Thyroid gland (tissue), 4 donors: Measurements from ENCODE around the gene GADD45A.

Source experiments
- POLR2A ChIP-seq, 2 donors: fragments of 450-650 bp; IDR thresholded peaks; one replicate each; pipeline ENCODE4 v1.6.1; 2017; ENCODE audit warnings: antibody characterized with exemption in 2 of 2, mild to moderate bottlenecking in 2 of 2, moderate library complexity in 1 of 2
- TF ChIP-seq, protein P1 (sequence below), 6 experiments: fragments of 200-600 bp in 3 of 6; fragments of 450-650 bp in 3 of 6; sonication (generic) in 3 of 6; IDR thresholded peaks; one replicate each; pipeline ENCODE4 v1.5.1; 2016 to 2019; ENCODE audit warnings: antibody characterized with exemption in 6 of 6, mild to moderate bottlenecking in 2 of 6, inconsistent platforms in 1 of 6, moderate library complexity in 1 of 6

DNA sequence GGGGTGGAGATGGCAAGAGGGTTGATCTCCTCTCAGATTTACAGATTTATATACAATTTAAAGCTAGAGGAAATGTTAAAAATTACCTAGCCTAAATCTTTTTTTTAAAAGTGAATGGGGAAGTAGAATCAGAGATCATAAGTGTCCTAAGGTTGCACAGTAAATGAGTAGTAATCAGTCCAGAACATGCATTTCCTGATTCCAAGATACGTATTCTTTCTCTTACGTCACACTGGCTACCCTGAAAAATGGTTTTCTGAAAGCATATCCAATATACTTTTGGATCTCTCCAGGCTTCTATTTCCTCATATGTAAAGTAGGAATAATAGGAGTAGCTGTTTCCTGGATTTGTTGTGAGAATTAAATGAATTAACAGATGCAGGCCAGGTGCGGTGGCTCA is 11.7 kb downstream of the GADD45A start:
- no peak for TF ChIP-seq POLR2A (IDR thresholded peaks at IDR 0.05)
- TF ChIP-seq, protein P1, sequence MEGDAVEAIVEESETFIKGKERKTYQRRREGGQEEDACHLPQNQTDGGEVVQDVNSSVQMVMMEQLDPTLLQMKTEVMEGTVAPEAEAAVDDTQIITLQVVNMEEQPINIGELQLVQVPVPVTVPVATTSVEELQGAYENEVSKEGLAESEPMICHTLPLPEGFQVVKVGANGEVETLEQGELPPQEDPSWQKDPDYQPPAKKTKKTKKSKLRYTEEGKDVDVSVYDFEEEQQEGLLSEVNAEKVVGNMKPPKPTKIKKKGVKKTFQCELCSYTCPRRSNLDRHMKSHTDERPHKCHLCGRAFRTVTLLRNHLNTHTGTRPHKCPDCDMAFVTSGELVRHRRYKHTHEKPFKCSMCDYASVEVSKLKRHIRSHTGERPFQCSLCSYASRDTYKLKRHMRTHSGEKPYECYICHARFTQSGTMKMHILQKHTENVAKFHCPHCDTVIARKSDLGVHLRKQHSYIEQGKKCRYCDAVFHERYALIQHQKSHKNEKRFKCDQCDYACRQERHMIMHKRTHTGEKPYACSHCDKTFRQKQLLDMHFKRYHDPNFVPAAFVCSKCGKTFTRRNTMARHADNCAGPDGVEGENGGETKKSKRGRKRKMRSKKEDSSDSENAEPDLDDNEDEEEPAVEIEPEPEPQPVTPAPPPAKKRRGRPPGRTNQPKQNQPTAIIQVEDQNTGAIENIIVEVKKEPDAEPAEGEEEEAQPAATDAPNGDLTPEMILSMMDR (IDR thresholded peaks at IDR 0.05) = no peak
